ENCODE data around the gene JAZF1.

The JAZF1 gene

GRCh38 chr7:28165261-28165660 is 15.3 kb downstream of the JAZF1 start:
- no peak for DNase-seq

- DNase-seq: no peak
These were observed 16.6 kb downstream of the JAZF1 start for GRCh38 chr7:28163949-28164348.

GRCh38 chr7:28161331-28161730 is 19.3 kb downstream of the JAZF1 start:
- no peak for DNase-seq

GRCh38 chr7:28160551-28160991 is 20.0 kb downstream of the JAZF1 start:
- DNase-seq: no peak

GRCh38 chr7:28157831-28158416 is 22.7 kb downstream of the JAZF1 start:
- DNase-seq: no peak

- no peak for DNase-seq
These were observed 23.4 kb downstream of the JAZF1 start for GRCh38 chr7:28157076-28157745.

- DNase-seq: no peak
These were observed 24.2 kb downstream of the JAZF1 start for GRCh38 chr7:28156401-28156800.

- DNase-seq: no peak
These were observed 24.6 kb downstream of the JAZF1 start for GRCh38 chr7:28155964-28156363.

GRCh38 chr7:28155019-28155660 is 25.5 kb downstream of the JAZF1 start:
- no peak for DNase-seq

- DNase-seq: no peak
These were observed 28.0 kb downstream of the JAZF1 start for GRCh38 chr7:28152594-28152993.

GRCh38 chr7:28151965-28152364 is 28.6 kb downstream of the JAZF1 start:
- no peak for DNase-seq

- no peak for DNase-seq
These were observed 31.1 kb downstream of the JAZF1 start for GRCh38 chr7:28149291-28150101.

GRCh38 chr7:28145931-28146330 is 34.7 kb downstream of the JAZF1 start:
- DNase-seq: no peak

GRCh38 chr7:28145090-28145626 is 35.4 kb downstream of the JAZF1 start:
- no peak for DNase-seq

GRCh38 chr7:28144266-28144665 is 36.3 kb downstream of the JAZF1 start:
- DNase-seq: no peak

- no peak for DNase-seq
These were observed 37.9 kb downstream of the JAZF1 start for GRCh38 chr7:28142650-28143049.

- no peak for DNase-seq
These were observed 39.6 kb downstream of the JAZF1 start for GRCh38 chr7:28140979-28141378.

GRCh38 chr7:28138837-28139236 is 41.8 kb downstream of the JAZF1 start:
- DNase-seq: no peak

- DNase-seq: no peak
These were observed 43.1 kb downstream of the JAZF1 start for GRCh38 chr7:28137463-28137862.

- DNase-seq: no peak
These were observed 43.7 kb downstream of the JAZF1 start for GRCh38 chr7:28136885-28137284.

- no peak for DNase-seq
These were observed 44.2 kb downstream of the JAZF1 start for GRCh38 chr7:28136420-28136819.

- no peak for DNase-seq
These were observed 44.8 kb downstream of the JAZF1 start for GRCh38 chr7:28135760-28136159.

- no peak for DNase-seq
These were observed 45.3 kb downstream of the JAZF1 start for GRCh38 chr7:28135315-28135714.

Data from NCI-H187 treated with DMSO at 0.1 percent for 48 hours (cell line).